Thymus (tissue), 11 donors: ENCODE results near the gene FGF12. TPM values are rescaled to one million over a fixed set of nuclear protein-coding genes. Genes with fewer than 3 reads are reported as not detected.

Experiments used
- DNase-seq, 9 donors: peaks; one replicate each; pipeline ENCODE4 v3.0.0-alpha.2; 2013; ENCODE audit warnings: low spot score in 9 of 9, low read depth in 6 of 9, missing footprints in 1 of 9
- H3K27ac ChIP-seq, 2 donors: one replicate each; pipeline ENCODE4 v1.5.1; 2013; ENCODE audit warnings: control low read depth in 1 of 2, low read depth in 1 of 2, low read length in 1 of 2, mild to moderate bottlenecking in 1 of 2, moderate library complexity in 1 of 2
- H3K27me3 ChIP-seq, 2 donors: one replicate each; pipeline ENCODE4 v1.5.1; 2013; ENCODE audit warnings: low read length in 1 of 2; ENCODE audit not compliant: control insufficient read depth in 2 of 2, insufficient read depth in 1 of 2
- H3K36me3 ChIP-seq, 2 donors: one replicate each; pipeline ENCODE4 v1.5.1; 2013; ENCODE audit warnings: low read length in 1 of 2, mild to moderate bottlenecking in 1 of 2, moderate library complexity in 1 of 2; ENCODE audit not compliant: control insufficient read depth in 2 of 2, insufficient read depth in 2 of 2
- H3K4me1 ChIP-seq, 2 donors: one replicate each; pipeline ENCODE4 v1.5.1; 2013; ENCODE audit warnings: low read length in 2 of 2; ENCODE audit not compliant: control insufficient read depth in 2 of 2, insufficient read depth in 2 of 2
- H3K4me3 ChIP-seq, 2 donors: one replicate each; pipeline ENCODE4 v1.5.1; 2013; ENCODE audit warnings: low read length in 2 of 2, control low read depth in 1 of 2, mild to moderate bottlenecking in 1 of 2
- H3K9me3 ChIP-seq, 2 donors: one replicate each; pipeline ENCODE4 v1.5.1; 2013; ENCODE audit warnings: low read length in 1 of 2, mild to moderate bottlenecking in 1 of 2; ENCODE audit not compliant: control insufficient read depth in 2 of 2, insufficient read depth in 1 of 2
- WGBS: extraction: QIAGEN DNeasy Blood & Tissue Kit; methylation state at CpG from one replicate; pipeline ENCODE4 v1.1.7; 2013; 5-methylcytosine and 5-hydroxymethylcytosine counted together
- polyA plus RNA-seq: library from polyadenylated mRNA; stranded (reverse); fragments of 200-250 nt; gene quantifications from one replicate; pipeline ENCODE4 v1.2.3, GENCODE V29; 2013
- total RNA-seq: library from RNA; stranded (reverse); fragments of 120-200 nt; gene quantifications from one replicate; pipeline ENCODE4 v1.2.4, GENCODE V29; 2013
- donor health status: healthy.

Gene FGF12
- total and polyA plus RNA-seq, 2 donors, result 0.19 to 1.1 TPM

DNA sequence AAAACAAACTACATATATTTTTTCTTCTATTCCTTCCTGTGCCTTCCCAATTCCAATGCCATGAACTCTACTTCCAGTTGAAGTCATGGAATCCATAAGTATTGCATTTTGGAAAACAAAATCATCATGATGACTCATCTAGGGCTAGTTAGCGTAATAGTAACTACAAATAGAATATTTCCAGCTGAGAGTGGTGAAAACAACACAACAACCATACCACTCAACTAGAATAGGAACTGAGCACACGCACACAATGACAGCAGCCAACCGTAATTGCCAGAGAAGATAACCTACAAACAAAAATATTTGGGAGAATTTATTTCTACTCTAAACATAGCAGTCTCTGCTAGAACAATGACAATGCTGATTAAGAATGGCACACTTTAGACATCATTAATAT is 225.9 kb downstream of the FGF12 start:
- no peak for DNase-seq
- Histone ChIP-seq H3K27me3 (no peaks in the 10 kb centered on the region), H3K27ac (no peak overlapping the region), H3K9me3 (no peaks in the 10 kb centered on the region), H3K36me3 (no peaks in the 10 kb centered on the region), H3K4me3 (no peak overlapping the region), H3K4me1 (no peaks in the 10 kb centered on the region)
- WGBS, result 89% methylated on average over 3 of the region's 3 CpGs

DNA sequence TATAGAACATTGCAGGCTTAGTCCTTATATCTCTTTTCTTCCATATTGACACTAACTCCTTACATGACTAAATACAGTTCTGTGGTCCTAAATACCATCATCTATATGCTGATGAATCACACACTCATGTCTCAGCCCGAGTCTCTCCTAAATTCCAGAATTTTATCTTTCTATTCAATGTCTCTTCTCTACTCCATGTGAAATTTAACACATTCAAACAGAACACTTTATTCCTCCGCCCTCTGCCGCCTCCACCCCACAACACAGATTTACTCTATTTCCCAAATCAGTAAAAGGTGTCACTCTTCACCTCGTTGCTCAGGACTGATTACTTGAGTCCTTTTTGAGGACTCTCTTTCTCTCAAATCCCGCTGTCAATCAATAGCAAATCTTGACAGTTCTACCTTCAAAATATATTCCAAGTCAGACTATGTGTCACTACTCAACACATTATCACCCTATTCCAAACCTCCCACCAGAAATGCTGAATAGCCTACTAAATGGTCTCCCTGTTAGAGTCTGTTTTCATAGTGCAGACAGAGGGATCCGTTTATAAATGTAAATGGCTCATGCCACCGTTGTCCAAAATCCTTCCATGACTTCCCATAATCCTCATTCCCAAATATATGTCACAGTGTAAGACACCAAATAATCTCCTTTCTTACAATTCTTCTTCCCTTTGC is 230.3 kb downstream of the FGF12 start:
- Histone ChIP-seq H3K4me1 (no peaks in the 10 kb centered on the region), H3K9me3 (no peaks in the 10 kb centered on the region), H3K4me3 (no peak overlapping the region), H3K36me3 (no peaks in the 10 kb centered on the region), H3K27ac (no peak overlapping the region), H3K27me3 (no peaks in the 10 kb centered on the region)
- 75% methylated on average over 7 of the region's 7 CpGs for WGBS
- no peak for DNase-seq

DNA sequence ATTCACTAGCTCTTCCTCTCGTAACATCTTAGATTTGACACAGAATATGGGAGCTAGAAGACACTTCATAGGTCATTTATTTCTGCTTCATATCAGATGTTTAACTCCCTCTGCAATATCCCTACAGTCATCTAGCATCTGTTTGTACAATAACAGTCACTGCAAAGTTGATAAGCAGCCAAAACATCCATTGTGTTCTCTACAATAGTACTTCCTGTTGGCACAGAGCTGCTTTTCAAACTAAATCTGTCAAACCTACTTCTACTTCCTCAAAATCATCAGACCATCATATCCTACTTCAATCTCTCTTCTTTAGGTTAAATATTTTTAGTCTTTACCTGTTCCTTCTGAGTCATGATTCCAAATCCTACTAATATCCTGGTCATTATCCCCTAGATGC is 233.2 kb downstream of the FGF12 start:
- H3K9me3 ChIP-seq, result no peaks in the 10 kb centered on the region
- WGBS, result 56% methylated on average over 1 of the region's 1 CpG
- no peaks in the 10 kb centered on the region for H3K27me3 ChIP-seq
- no peak for DNase-seq
- H3K36me3 ChIP-seq, result no peaks in the 10 kb centered on the region
- no peaks in the 10 kb centered on the region for H3K4me1 ChIP-seq
- H3K27ac ChIP-seq, result no peak overlapping the region
- H3K4me3 ChIP-seq, result no peak overlapping the region

DNA sequence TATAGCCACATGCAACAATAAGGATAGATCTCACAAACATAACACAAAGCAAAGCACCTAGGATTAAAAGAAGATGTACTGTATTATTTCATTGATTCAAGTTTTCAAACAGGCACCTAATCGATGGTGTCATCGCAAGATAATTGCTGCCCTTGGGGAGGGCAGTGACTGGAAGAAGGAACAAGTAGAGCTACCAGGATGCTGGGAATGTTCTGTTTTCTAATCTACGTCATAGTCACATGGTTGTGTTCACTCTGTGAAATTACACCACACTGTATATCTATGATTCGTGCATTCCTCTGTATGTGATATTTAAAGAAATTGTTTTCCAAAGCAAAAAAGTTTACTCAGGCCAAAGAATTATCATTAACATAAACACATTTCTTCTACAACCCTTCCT is 236.6 kb downstream of the FGF12 start:
- Histone ChIP-seq H3K36me3 (no peaks in the 10 kb centered on the region), H3K27ac (no peak overlapping the region), H3K4me3 (no peak overlapping the region), H3K4me1 (no peaks in the 10 kb centered on the region), H3K27me3 (no peaks in the 10 kb centered on the region), H3K9me3 (no peaks in the 10 kb centered on the region)
- no peak for DNase-seq
- WGBS, result 97% methylated on average over 4 of the region's 4 CpGs

DNA sequence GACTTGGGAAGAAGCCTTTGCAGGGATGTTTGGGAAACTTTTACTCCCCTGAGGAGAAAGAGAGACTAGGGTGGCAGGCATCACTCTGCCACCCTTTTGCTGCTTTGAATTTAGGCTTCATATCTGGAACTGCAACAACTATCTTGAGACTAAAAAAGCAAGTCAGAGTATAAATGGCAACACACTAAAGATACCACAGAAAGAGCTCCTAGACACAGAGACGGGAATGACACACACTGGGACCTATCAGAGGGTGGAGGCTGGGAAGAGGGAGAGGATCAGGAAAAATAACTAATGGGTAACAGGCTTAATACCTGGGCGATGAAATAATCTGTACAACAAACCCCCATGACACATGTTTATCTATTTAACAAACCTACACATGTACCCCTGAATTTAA is 237.8 kb downstream of the FGF12 start:
- H3K27ac ChIP-seq, result no peak overlapping the region
- WGBS, result 90% methylated on average over 2 of the region's 2 CpGs
- H3K9me3 ChIP-seq, result no peaks in the 10 kb centered on the region

DNA sequence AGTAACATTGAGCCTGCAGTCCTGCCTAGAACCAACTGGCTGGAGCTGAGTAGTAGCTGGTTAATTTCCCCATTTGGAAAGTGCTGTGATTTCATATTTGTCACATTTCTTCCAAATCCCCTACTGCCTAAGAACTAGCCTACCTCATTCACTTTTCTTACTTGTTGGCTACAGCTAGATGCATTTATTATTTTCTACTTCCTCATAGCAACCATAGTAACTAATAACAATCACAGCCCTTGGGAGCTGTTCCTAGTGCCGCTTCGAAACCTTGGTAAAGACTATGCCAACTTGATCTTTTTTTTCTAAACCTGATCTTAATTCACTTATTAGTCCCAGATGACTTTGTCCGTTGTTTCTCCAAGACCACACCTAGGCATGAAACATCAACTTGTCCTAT is 240.3 kb downstream of the FGF12 start:
- no peak for DNase-seq
- WGBS, result 98% methylated on average over 3 of the region's 3 CpGs
- H3K27ac ChIP-seq, result no peak overlapping the region

More for the DNA sequence above, 237.8 kb downstream of the FGF12 start:
- Histone ChIP-seq H3K27me3 (no peaks in the 10 kb centered on the region), H3K36me3 (no peaks in the 10 kb centered on the region), H3K4me3 (no peak overlapping the region), H3K4me1 (no peaks in the 10 kb centered on the region)
- DNase-seq, result no peak

DNA sequence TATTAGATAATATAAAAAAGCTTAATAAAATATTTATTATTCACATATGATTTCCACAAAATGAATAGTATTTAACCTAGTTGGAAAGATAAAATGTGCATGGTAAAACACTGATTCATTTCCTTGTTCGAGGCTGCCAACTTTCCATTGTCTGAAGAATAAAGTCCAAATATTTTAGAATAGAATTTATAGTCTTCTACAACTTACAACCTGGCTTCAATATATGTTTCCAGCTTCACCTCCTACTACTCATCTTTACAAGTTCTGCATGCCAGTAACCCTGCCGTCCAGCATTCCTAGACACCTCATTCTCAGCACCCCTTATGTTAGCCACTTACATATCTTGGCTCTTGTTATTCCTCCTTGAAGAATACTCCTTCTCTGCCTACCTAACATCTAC is 244.5 kb downstream of the FGF12 start:
- Histone ChIP-seq H3K4me1 (no peaks in the 10 kb centered on the region), H3K9me3 (no peaks in the 10 kb centered on the region), H3K27ac (no peak overlapping the region), H3K27me3 (no peaks in the 10 kb centered on the region), H3K4me3 (no peak overlapping the region), H3K36me3 (no peaks in the 10 kb centered on the region)
- no peak for DNase-seq
- 79% methylated on average over 2 of the region's 2 CpGs for WGBS

More for the DNA sequence above, 240.3 kb downstream of the FGF12 start:
- no peaks in the 10 kb centered on the region for H3K36me3 ChIP-seq
- H3K9me3 ChIP-seq, result no peaks in the 10 kb centered on the region
- no peak overlapping the region for H3K4me3 ChIP-seq
- no peaks in the 10 kb centered on the region for H3K27me3 ChIP-seq
- no peaks in the 10 kb centered on the region for H3K4me1 ChIP-seq

DNA sequence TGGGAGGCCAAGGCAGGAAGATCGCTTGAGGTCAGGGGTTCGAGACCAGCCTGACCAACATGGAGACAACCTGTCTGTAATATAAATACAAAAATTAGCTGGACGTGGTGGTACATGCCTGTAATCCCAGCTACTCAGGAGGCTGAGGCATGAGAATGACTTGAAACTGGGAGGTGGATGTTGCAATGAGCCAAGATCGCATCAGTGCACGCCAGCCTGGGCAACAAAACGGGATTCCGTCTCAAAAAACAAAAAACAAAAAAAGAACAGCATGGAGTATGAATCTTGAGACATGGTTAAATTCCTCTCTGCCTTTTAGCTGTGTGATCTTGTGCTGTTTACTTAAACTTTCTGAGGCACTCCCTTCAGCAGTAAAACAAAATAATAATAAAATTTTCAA is 244.9 kb downstream of the FGF12 start:
- H3K4me1 ChIP-seq, result no peaks in the 10 kb centered on the region
- no peak overlapping the region for H3K4me3 ChIP-seq
- no peak overlapping the region for H3K27ac ChIP-seq
- H3K36me3 ChIP-seq, result no peaks in the 10 kb centered on the region
- H3K27me3 ChIP-seq, result no peaks in the 10 kb centered on the region
- no peak for DNase-seq
- H3K9me3 ChIP-seq, result no peaks in the 10 kb centered on the region
- 92% methylated on average over 7 of the region's 7 CpGs for WGBS

DNA sequence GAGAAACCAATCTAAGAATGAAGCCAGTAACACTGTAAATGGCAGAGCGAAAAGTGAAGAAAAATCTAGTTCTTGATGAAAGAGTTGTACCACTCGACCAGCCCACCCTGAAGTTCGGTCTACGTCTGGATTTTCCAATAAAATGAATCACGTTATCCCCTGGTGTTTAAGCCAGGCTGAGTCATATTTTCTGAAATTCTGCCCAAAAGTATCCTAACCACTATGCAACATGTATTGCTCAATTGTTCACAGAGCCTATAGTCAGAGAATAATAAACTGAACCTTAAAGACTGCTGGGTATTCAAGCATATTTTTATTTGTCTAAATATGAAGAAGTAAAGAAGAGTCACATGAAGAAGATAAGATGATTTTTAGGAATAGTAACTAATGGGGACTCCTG is 245.7 kb downstream of the FGF12 start:
- no peak for DNase-seq
- 89% methylated on average over 5 of the region's 5 CpGs for WGBS
- no peaks in the 10 kb centered on the region for H3K27me3 ChIP-seq
- no peaks in the 10 kb centered on the region for H3K4me1 ChIP-seq
- no peaks in the 10 kb centered on the region for H3K36me3 ChIP-seq
- no peak overlapping the region for H3K27ac ChIP-seq
- H3K4me3 ChIP-seq, result no peak overlapping the region
- no peaks in the 10 kb centered on the region for H3K9me3 ChIP-seq
